Epithelial cell of esophagus (primary cell): ENCODE measurements around the gene ZNG1B.
A peak's percentile ranks its signal among the peaks of the same experiment; 100 is the strongest.
"Not testable (repeated sequence)": the region's sequence is repeated elsewhere in the genome, so short reads cannot be mapped to it uniquely, and the experiment has no call there.

ENCODE experiments used
- DNase-seq: peaks from one replicate; pipeline ENCODE4 v3.0.0; 2010; ENCODE audit warnings: low read depth
- H3K4me3 ChIP-seq: 2 replicates; pipeline ENCODE4 v1.5.1; 2011; ENCODE audit warnings: mild to moderate bottlenecking, low read length, control low read depth

Gene ZNG1B

GRCh38 chr2:113528126-113528525 lies 90.6 kb downstream of the ZNG1B start:
- DNase-seq, H3K4me3 ChIP-seq: not testable (repeated sequence)

DNA sequence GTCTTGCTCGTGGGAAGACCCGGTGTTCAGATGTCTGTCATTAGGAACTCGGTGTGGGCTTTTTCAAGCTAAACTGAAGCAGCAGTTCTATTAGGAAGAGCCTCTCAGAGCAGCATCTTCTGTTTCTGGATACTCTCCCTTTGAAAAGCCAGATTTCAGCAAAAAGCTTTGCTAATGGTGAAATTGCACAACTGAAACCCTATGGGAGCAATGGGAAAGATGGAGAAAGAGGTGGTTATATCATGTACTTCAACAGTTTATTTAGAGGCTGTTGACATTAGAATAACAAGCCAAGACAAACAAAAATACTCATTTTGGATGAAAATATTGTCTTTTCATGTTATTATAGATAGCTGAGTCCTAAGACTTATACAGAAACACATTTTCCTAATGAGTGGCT lies 91.4 kb downstream of the ZNG1B start:
- H3K4me3 ChIP-seq, DNase-seq: not testable (repeated sequence)

DNA sequence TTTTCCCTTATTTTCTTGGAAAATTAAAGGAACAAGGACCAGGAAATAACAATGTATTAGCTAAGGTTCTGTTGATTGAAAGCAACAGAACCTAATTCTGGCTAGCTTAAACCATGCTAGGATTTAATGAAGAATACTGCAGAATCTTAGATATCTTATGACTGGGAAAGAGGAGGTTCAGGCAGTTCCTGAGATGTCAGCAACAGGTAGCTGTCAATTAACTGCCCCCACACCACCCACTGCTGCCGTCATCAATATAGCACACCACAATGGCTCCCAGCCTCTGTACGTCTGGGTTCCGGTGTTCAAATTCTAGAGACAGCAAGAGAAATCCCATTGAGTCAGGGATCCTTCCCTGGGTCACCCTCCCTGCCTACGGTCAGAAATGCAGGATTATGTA lies 95.5 kb downstream of the ZNG1B start:
- not testable (repeated sequence) for DNase-seq, H3K4me3 ChIP-seq

GRCh38 chr2:113536573-113536972 lies 99.1 kb downstream of the ZNG1B start:
- H3K4me3 ChIP-seq, DNase-seq: not testable (repeated sequence)

GRCh38 chr2:113540834-113541203 lies 103.3 kb downstream of the ZNG1B start:
- H3K4me3 ChIP-seq, result not testable (repeated sequence)

GRCh38 chr2:113541204-113541975 lies 103.9 kb downstream of the ZNG1B start:
- not testable (repeated sequence) for DNase-seq
- peak overlapping the region; percentile 19 for H3K4me3 ChIP-seq

More at GRCh38 chr2:113540834-113541203, 103.3 kb downstream of the ZNG1B start:
- not testable (repeated sequence) for DNase-seq

- DNase-seq, H3K4me3 ChIP-seq: not testable (repeated sequence)
These were observed 104.5 kb downstream of the ZNG1B start for GRCh38 chr2:113541976-113542485.

DNA sequence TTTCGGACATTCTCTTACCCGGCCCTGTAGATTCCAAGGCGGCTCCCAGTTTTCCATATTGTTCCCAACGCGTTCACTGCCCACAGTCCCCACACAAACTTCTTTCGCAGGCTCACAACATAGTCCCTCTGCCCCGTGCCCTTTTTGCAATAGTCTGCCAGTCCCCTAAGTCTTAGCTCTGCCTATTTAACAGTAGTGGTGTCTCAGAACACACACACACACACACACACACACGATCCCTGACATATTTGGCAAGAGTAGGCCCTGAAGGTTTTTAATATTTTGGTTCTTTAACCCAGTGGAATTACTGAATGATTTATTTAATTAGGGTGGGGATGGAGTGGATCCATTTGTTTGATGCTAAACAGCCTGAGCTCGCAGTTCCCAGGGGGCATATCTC lies 105.0 kb downstream of the ZNG1B start:
- not testable (repeated sequence) for DNase-seq, H3K4me3 ChIP-seq
